HL-60 (cell line): ENCODE data around the gene EPHA4.

Source experiments
- DNase-seq, 2 experiments: peaks; one replicate each; pipeline ENCODE4 v3.0.0-alpha.2; 2010 to 2020; ENCODE audit warnings: low read depth in 1 of 2, low spot score in 1 of 2
- H3K27ac ChIP-seq: fragments of 250-450 bp; sonication (Bioruptor Pico); replicated peaks from 2 replicates; pipeline ENCODE4 v1.5.1; 2020; ENCODE audit warnings: mild to moderate bottlenecking, moderate library complexity
- H3K27me3 ChIP-seq: fragments of 250-450 bp; sonication (Bioruptor Pico); 2 replicates; pipeline ENCODE4 v1.5.1; 2021; ENCODE audit warnings: mild to moderate bottlenecking, moderate library complexity; ENCODE audit not compliant: insufficient read depth, poor library complexity, severe bottlenecking
- H3K4me3 ChIP-seq: replicated peaks from 2 replicates; pipeline ENCODE4 v1.5.1; 2011; ENCODE audit warnings: mild to moderate bottlenecking, control low read depth, low read length; ENCODE audit not compliant: insufficient read depth
- GABPA ChIP-seq: IDR thresholded peaks from 2 replicates; pipeline ENCODE4 v1.6.1; 2012; ENCODE audit warnings: low read depth
- POLR2AphosphoS5 ChIP-seq: IDR thresholded peaks from 2 replicates; pipeline ENCODE4 v1.6.1; 2012; ENCODE audit warnings: low read depth
- REST ChIP-seq: IDR thresholded peaks from 2 replicates; pipeline ENCODE4 v1.6.1; 2012; ENCODE audit warnings: low read depth; ENCODE audit not compliant: insufficient replicate concordance
- SPI1 ChIP-seq: IDR thresholded peaks from 2 replicates; pipeline ENCODE4 v1.6.1; 2012; ENCODE audit warnings: low read depth, mild to moderate bottlenecking, borderline replicate concordance
- TF ChIP-seq, protein P1 (sequence below): IDR thresholded peaks from one replicate; pipeline ENCODE4 v1.5.1; 2011; ENCODE audit warnings: low read length, control low read depth, inconsistent platforms; ENCODE audit not compliant: insufficient read depth

EPHA4 gene

GRCh38 chr2:221572821-221573429 is 821 bp upstream of the EPHA4 start:
- Histone ChIP-seq H3K4me3 (peak overlapping the region; percentile 15), H3K27me3 (peaks cover 50% of the 10 kb centered on the region), H3K27ac (no peak overlapping the region)
- TF ChIP-seq, protein P1, sequence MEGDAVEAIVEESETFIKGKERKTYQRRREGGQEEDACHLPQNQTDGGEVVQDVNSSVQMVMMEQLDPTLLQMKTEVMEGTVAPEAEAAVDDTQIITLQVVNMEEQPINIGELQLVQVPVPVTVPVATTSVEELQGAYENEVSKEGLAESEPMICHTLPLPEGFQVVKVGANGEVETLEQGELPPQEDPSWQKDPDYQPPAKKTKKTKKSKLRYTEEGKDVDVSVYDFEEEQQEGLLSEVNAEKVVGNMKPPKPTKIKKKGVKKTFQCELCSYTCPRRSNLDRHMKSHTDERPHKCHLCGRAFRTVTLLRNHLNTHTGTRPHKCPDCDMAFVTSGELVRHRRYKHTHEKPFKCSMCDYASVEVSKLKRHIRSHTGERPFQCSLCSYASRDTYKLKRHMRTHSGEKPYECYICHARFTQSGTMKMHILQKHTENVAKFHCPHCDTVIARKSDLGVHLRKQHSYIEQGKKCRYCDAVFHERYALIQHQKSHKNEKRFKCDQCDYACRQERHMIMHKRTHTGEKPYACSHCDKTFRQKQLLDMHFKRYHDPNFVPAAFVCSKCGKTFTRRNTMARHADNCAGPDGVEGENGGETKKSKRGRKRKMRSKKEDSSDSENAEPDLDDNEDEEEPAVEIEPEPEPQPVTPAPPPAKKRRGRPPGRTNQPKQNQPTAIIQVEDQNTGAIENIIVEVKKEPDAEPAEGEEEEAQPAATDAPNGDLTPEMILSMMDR: no peak
- TF ChIP-seq SPI1: 0 out of 2 replicates have a peak, but pooled peaks have one; percentile 8
- no peak for DNase-seq

DNA sequence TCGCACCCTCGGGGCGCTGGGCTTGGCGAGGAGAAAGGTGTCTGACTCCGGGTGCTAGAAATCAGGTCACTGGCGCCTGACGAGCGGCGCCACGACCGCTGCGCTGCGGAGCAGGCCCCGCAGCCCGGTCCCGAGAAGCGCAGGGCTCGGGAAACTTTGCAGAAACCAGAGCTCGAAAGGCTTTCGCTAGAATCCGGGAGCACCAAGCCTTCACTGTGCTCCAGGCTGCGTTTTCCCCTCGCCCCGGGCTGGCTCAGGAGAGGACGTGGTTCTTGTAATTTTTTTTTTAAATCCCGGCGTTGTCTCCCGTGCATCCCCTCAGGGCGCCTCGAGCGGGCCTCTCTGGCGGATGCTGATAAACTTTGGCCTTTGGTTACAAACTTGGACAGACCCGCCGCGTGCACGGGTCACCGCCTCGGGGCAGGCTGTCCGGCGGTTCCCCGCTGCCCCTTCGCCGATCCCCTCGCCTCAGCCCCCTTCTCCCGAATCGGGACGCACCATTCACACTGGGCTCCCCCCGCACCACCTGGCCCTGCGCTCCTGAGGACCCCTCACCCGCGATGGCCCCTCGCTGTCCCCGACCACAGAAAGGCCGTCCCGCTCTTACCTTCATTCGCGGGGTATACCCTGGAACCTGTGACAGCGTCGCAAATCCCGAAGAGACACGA is 419 bp downstream of the EPHA4 start:
- DNase-seq: no peak
- Histone ChIP-seq H3K4me3 (no peak overlapping the region), H3K27ac (no peak overlapping the region), H3K27me3 (peaks cover 56% of the 10 kb centered on the region)
- no peak for TF ChIP-seq REST
- TF ChIP-seq GABPA: no peak
- TF ChIP-seq POLR2AphosphoS5: no peak

GRCh38 chr2:221571025-221571550 is 1.0 kb downstream of the EPHA4 start:
- TF ChIP-seq, protein P1: no peak
- TF ChIP-seq GABPA: no peak
- TF ChIP-seq REST: no peak
- no peak for TF ChIP-seq SPI1
- TF ChIP-seq POLR2AphosphoS5: no peak

GRCh38 chr2:221570321-221570935 is 1.7 kb downstream of the EPHA4 start:
- H3K27ac ChIP-seq: no peak overlapping the region
- DNase-seq: no peak
- no peak overlapping the region for H3K4me3 ChIP-seq
- TF ChIP-seq SPI1 (no peak), POLR2AphosphoS5 (no peak), REST (no peak), GABPA (no peak)
- TF ChIP-seq, protein P1: no peak
- H3K27me3 ChIP-seq: peaks cover 56% of the 10 kb centered on the region

More at GRCh38 chr2:221571025-221571550, 1.0 kb downstream of the EPHA4 start:
- DNase-seq: no peak
- peaks cover 56% of the 10 kb centered on the region for H3K27me3 ChIP-seq
- H3K4me3 ChIP-seq: no peak overlapping the region
- H3K27ac ChIP-seq: no peak overlapping the region
